HepG2 (cell line): ENCODE results near the gene WDR81. TPM values are rescaled to one million over a fixed set of nuclear protein-coding genes. Genes with fewer than 3 reads are reported as not detected.

Experiments used
- ETV6 ChIP-seq: sonication (generic); formaldehyde crosslinking; conservative IDR thresholded peaks from 2 replicates; pipeline ENCODE4 v1.4.0; 2020; ENCODE audit warnings: missing genetic modification reagents
- KDM2A ChIP-seq: sonication (generic); formaldehyde crosslinking; IDR thresholded peaks from 2 replicates; pipeline ENCODE4 v1.4.0; 2020; ENCODE audit warnings: low read depth, missing genetic modification reagents, borderline replicate concordance
- KMT2A ChIP-seq: sonication (generic); formaldehyde crosslinking; IDR thresholded peaks from 2 replicates; pipeline ENCODE4 v1.4.0; 2020; ENCODE audit warnings: missing genetic modification reagents
- SRSF4 ChIP-seq: fragments of 200-400 bp; formaldehyde crosslinking; IDR thresholded peaks from one replicate; pipeline ENCODE4 v1.6.1; 2018; ENCODE audit warnings: mild to moderate bottlenecking, low read depth, low read length, moderate library complexity; ENCODE audit not compliant: poor library complexity, severe bottlenecking
- TAF15 ChIP-seq: fragments of 200-400 bp; formaldehyde crosslinking; IDR thresholded peaks from one replicate; pipeline ENCODE4 v1.6.1; 2018; ENCODE audit warnings: mild to moderate bottlenecking, low read depth, low read length; ENCODE audit not compliant: poor library complexity, severe bottlenecking
- THAP7 ChIP-seq: sonication (generic); formaldehyde crosslinking; IDR thresholded peaks from 2 replicates; pipeline ENCODE4 v1.8.1; 2023; ENCODE audit warnings: mild to moderate bottlenecking, missing genetic modification reagents
- ZBTB40 ChIP-seq, 2 experiments: fragments of 450-650 bp in 1 of 2; sonication (generic) in 1 of 2; formaldehyde crosslinking in 1 of 2; IDR thresholded peaks; 2 replicates each; pipeline versions ENCODE4 v1.6.1 to v1.8.0; 2016 to 2022; ENCODE audit warnings: antibody characterized with exemption in 1 of 2, mild to moderate bottlenecking in 1 of 2, missing genetic modification reagents in 1 of 2
- ZBTB49 ChIP-seq: sonication (generic); formaldehyde crosslinking; IDR thresholded peaks from 2 replicates; pipeline ENCODE4 v1.4.0; 2020; ENCODE audit warnings: missing genetic modification reagents, borderline replicate concordance
- ZMYM3 ChIP-seq: sonication (generic); formaldehyde crosslinking; IDR thresholded peaks from 2 replicates; pipeline ENCODE4 v1.5.1; 2020; ENCODE audit warnings: mild to moderate bottlenecking, missing genetic modification reagents
- ZNF160 ChIP-seq: sonication (generic); formaldehyde crosslinking; IDR thresholded peaks from 2 replicates; pipeline ENCODE4 v1.8.0; 2022; ENCODE audit warnings: mild to moderate bottlenecking, inconsistent platforms, missing genetic modification reagents
- ZNF225 ChIP-seq: sonication (generic); formaldehyde crosslinking; IDR thresholded peaks from 2 replicates; pipeline ENCODE4 v1.4.0; 2020; ENCODE audit warnings: mild to moderate bottlenecking, missing genetic modification reagents
- ZNF253 ChIP-seq: sonication (generic); formaldehyde crosslinking; IDR thresholded peaks from 2 replicates; pipeline ENCODE4 v1.8.0; 2022; ENCODE audit warnings: mild to moderate bottlenecking, missing genetic modification reagents, borderline replicate concordance
- ZNF263 ChIP-seq: sonication (generic); formaldehyde crosslinking; IDR thresholded peaks from 2 replicates; pipeline ENCODE4 v1.4.0; 2020; ENCODE audit warnings: missing genetic modification reagents
- ZNF33B ChIP-seq: sonication (generic); formaldehyde crosslinking; IDR thresholded peaks from 2 replicates; pipeline ENCODE4 v1.5.1; 2020; ENCODE audit warnings: mild to moderate bottlenecking, missing genetic modification reagents
- ZNF543 ChIP-seq: sonication (generic); formaldehyde crosslinking; IDR thresholded peaks from 2 replicates; pipeline ENCODE4 v1.4.0; 2020; ENCODE audit warnings: mild to moderate bottlenecking, missing genetic modification reagents
- ZNF660 ChIP-seq: sonication (generic); formaldehyde crosslinking; IDR thresholded peaks from 2 replicates; pipeline ENCODE4 v1.5.1; 2020; ENCODE audit warnings: mild to moderate bottlenecking, low read depth, missing genetic modification reagents, borderline replicate concordance
- ZNF703 ChIP-seq: sonication (generic); formaldehyde crosslinking; IDR thresholded peaks from 2 replicates; pipeline ENCODE4 v1.5.1; 2020; ENCODE audit warnings: missing genetic modification reagents, mild to moderate bottlenecking, moderate library complexity, borderline replicate concordance
- ZNF839 ChIP-seq: sonication (generic); formaldehyde crosslinking; IDR thresholded peaks from 2 replicates; pipeline ENCODE4 v1.4.0; 2020; ENCODE audit warnings: missing genetic modification reagents, mild to moderate bottlenecking, borderline replicate concordance
- polyA plus RNA-seq, 8 experiments: library from polyadenylated mRNA; depleted of rRNA in 3 of 8; stranded (reverse) in 7 of 8; unstranded in 1 of 8; fragments of >200 nt; fragmentation: Illumina TruSeq in 4 of 8; extraction: Trizol in 4 of 8; gene quantifications; 2 replicates each; pipeline versions ENCODE4 v1.2.1 to v1.2.3, GENCODE V29; 2011 to 2016; ENCODE audit warnings: low read depth in 4 of 8, missing spikeins in 1 of 8, mixed read lengths in 1 of 8; ENCODE audit not compliant: insufficient read depth in 1 of 8
- total RNA-seq, 5 experiments: library from RNA; depleted of rRNA; stranded (reverse); fragments of >200 nt; fragmentation: Illumina TruSeq; extraction: Trizol; gene quantifications; 2 replicates each; pipeline ENCODE4 v1.2.3, GENCODE V29; 2016; ENCODE audit warnings: low read depth in 1 of 5

WDR81 gene
- total and polyA plus RNA-seq, 2 of the 13 experiments (the other 11 are each of a cell fraction or from before 2014, with no cell fraction given), result 9.1 to 16.7 TPM

- no peak for TF ChIP-seq ZBTB40 (IDR thresholded peaks at IDR 0.05)
- no peak for TF ChIP-seq ZBTB40 (CRISPR knock-in tag; IDR thresholded peaks at IDR 0.05)
- no peak for TF ChIP-seq THAP7 (CRISPR knock-in tag)
- no peak for TF ChIP-seq ZNF660 (CRISPR knock-in tag)
- TF ChIP-seq KMT2A (CRISPR knock-in tag), result no peak
- 0 out of 2 replicates have a peak, but pooled peaks have one; percentile 3 for TF ChIP-seq ZNF225
- TF ChIP-seq TAF15, result no peak
- TF ChIP-seq ZNF839 (CRISPR knock-in tag), result no peak
- TF ChIP-seq ZNF33B (CRISPR knock-in tag), result peak; percentile 31; the same call in 1 of the 2 replicates
- TF ChIP-seq ZMYM3 (CRISPR knock-in tag), result no peak
- no peak for TF ChIP-seq ETV6 (CRISPR knock-in tag)
- no peak for TF ChIP-seq KDM2A (CRISPR knock-in tag)
- TF ChIP-seq ZNF160, result 0 out of 2 replicates have a peak, but pooled peaks have one; percentile 19
- no peak for TF ChIP-seq ZNF253 (CRISPR knock-in tag)
- TF ChIP-seq ZNF263 (CRISPR knock-in tag), result no peak
- no peak for TF ChIP-seq ZNF703 (CRISPR knock-in tag)
- TF ChIP-seq ZNF543, result peak; percentile 2; the same call in 1 of the 2 replicates
- no peak for TF ChIP-seq ZBTB49 (CRISPR knock-in tag)
- TF ChIP-seq SRSF4, result no peak
Observed at GRCh38 chr17:1735834-1736347, 11.4 kb downstream of the WDR81 start (continued).
